GM19397 (cell line): Measurements from ENCODE around the gene ABCG1.

Experiments
- ATAC-seq: cut with Tn5 transposase; IDR thresholded peaks from one replicate; pipeline ENCODE4 v1.9.1; 2021; ENCODE audit warnings: mild to moderate bottlenecking, moderate library complexity; ENCODE audit not compliant: unreplicated experiment

The ABCG1 gene

DNA sequence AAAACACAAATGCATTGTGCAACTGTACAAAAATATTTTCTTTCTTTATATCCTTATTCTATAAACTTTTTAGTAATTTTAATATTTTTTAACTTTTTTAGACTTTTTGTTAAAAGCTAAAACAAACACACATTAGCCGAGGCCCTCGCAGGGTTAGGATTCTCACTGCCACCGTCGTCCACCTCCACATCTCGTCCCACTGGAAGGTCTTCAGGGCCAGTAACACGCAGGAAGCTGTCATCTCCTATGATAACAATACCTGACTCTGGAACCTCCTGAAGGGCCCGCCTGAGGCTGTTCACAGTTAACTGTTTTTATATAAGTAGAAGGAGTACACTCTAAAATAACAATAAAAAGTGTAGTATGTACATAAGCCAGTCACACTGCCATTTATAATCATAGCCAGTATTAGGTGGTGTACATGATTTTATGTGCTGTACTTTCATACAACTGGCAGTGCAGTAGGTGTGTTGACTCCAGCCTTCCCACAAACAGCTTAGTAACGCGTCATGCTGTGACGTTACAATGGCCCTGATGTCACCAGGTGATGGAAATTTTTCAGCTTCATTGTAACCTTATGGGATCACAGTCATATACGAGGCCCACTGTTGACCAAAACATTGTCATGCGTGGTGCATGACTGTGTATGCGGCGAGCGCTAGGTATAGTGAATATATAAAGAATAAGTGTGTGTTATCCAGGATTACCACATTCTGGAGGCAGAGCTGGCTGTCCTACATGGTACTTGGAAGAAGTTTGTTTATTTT lies 123.0 kb downstream of the ABCG1 start:
- ATAC-seq = no peak

DNA sequence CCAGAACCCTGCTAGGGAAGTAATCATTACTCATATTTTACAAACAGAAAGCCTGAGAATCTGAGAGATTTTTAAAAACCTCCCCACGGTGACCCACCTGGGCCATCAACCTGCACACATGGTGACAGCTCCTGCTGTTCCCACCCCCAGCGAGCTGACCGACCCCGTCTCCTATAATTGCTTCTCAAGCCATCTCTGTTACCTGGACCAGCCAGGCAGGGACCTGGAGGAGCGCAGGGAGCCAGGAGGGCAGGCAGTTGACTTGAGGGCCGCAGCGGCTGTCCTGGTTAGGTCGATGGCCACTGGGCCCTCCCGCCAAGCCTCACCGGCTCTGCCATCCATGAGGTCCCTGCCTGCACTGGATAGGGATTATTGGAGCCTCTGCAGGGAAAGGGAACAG lies 124.2 kb downstream of the ABCG1 start:
- no peak for ATAC-seq

DNA sequence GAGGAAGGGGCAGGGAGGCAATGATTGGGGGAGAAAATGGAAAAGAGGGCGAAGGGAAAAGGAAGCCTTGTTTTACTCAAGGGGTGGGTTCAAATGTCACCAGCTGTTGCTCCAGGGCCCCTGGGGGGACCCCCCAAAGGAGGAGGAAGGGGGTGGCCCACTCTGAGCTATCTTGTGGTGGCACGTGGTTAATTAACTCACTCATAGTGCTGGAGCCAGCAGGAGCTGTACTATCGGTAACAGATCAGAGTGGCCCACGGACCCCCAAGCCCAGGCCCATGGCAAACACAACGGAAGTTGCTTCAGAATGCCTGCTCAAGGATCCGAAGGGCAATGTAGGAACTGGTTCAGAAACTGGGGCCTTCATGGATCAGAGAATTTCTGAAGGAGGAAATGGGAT lies 124.6 kb downstream of the ABCG1 start:
- ATAC-seq = no peak

DNA sequence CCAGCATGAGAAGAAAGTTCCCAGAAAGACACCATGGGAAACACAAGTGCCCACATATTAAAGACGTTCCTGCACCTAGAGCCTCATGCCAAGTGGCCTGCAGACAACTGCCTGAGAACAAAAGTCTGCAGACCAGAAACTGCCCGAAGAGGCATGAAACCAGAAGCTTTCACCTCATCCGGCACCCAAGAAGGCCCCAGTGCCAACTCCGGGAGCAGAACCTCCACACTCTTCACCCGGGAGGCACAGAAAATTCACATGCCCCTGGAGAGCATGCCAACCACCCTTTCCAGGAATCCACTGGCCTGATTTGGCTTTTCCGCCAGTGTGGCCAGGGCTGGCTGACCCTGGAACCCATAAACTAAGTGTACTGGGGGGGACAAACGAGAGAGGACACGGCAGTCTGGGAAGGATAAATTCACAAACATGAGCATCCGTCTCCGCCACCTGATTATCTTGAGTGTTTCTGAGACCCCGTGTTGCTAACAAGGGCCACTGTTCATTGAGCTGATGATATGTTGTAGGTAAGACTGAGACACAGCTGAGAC lies 125.1 kb downstream of the ABCG1 start:
- no peak for ATAC-seq

DNA sequence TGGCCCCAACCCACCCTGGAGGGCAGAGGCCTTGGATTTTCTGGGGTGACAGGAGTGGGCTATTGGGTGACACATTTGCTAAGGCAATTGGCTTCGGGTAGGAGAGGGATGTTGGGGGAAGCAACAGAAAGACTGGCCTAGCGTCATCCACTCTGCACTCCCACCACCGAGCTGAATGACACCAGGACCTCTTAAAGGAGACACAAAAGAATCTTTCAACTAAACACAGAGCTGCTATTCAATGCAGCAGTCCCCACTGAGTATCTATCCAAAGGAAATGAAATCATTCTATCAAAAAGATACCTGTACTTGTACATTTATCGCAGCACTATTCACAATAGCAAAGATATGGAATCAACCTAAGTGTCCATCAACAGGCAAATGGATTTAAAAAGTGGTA lies 125.7 kb downstream of the ABCG1 start:
- ATAC-seq = no peak

DNA sequence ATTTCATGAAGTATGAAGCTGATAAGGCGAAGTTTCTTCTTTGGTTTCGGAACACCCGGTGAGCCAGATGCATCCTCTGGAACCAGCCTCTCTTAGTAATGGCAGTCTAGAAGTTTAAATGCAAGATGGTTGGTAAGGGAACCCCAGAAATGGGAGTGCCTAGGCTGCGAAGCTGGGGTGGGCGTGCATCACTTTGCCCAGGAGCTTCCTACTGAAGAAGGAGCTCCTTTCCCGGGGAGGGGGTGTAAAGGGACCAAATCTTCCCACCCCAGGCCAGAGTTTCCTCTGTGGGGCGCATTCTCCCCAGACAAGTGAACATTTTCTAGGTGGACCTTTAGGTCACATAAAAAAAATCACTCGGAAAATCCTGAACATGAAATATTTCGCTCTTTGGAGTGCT lies 127.5 kb downstream of the ABCG1 start:
- no peak for ATAC-seq
